Spleen (tissue), 7 donors: ENCODE measurements around the gene DDX56.

Source experiments
- POLR2A ChIP-seq, 3 donors: fragments of 450-650 bp; IDR thresholded peaks; one replicate each; pipeline ENCODE4 v1.5.1; 2017; ENCODE audit warnings: antibody characterized with exemption in 3 of 3, mild to moderate bottlenecking in 1 of 3
- POLR2AphosphoS5 ChIP-seq, 3 donors: sonication (generic); formaldehyde crosslinking; IDR thresholded peaks; one replicate each; pipeline ENCODE4 v1.5.1; 2017; ENCODE audit warnings: antibody characterized with exemption in 3 of 3
- TF ChIP-seq, protein P1 (sequence below), 11 experiments: fragments of 200-600 bp in 7 of 11; fragments of 450-650 bp in 4 of 11; sonication (generic) in 4 of 11; IDR thresholded peaks in 8 of 11; conservative IDR thresholded peaks in 3 of 11; 1 replicate in 7 of 11; 2 replicates in 4 of 11; pipeline versions ENCODE4 v1.4.0 to v1.8.0; 2016 to 2021; ENCODE audit warnings: antibody characterized with exemption in 11 of 11, inconsistent platforms in 4 of 11, mild to moderate bottlenecking in 1 of 11
- donor health status: DM: no; HTN: no; CAD: no; lungs with moderate emphysema.
- donor health status: DM: no; HTN: no; CAD: no.
- donor health status: DM: no; HTN: no; CAD: no.

DNA sequence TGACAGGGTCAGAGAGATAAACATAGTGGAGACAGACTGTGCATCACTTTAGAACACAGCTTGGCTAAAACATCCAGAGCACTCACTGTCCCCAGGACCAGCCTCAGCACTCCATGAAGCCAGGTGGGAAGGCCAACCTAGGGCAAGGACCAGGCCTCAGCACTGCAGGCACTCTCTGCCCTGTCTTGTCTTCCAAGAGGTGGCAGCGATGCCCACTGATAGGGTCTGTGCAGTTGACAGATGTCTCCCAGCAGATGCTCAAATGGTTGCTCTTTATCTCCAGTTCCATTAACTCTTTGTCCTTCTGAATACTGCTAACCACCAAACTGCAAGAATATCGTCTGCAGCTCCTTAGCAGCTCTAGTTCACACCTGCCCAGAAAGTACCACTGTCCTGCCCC lies 9.1 kb downstream of the DDX56 start:
- TF ChIP-seq POLR2A (IDR thresholded peaks at IDR 0.05) = no peak
- TF ChIP-seq, protein P1, sequence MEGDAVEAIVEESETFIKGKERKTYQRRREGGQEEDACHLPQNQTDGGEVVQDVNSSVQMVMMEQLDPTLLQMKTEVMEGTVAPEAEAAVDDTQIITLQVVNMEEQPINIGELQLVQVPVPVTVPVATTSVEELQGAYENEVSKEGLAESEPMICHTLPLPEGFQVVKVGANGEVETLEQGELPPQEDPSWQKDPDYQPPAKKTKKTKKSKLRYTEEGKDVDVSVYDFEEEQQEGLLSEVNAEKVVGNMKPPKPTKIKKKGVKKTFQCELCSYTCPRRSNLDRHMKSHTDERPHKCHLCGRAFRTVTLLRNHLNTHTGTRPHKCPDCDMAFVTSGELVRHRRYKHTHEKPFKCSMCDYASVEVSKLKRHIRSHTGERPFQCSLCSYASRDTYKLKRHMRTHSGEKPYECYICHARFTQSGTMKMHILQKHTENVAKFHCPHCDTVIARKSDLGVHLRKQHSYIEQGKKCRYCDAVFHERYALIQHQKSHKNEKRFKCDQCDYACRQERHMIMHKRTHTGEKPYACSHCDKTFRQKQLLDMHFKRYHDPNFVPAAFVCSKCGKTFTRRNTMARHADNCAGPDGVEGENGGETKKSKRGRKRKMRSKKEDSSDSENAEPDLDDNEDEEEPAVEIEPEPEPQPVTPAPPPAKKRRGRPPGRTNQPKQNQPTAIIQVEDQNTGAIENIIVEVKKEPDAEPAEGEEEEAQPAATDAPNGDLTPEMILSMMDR (IDR thresholded peaks at IDR 0.05 in 8 of 11, conservative IDR thresholded peaks at IDR 0.05 in 3 of 11) = no peak
- no peak for TF ChIP-seq POLR2AphosphoS5 (IDR thresholded peaks at IDR 0.05)
